Measurements from ENCODE around the gene TMEM18. TPM values are rescaled to one million over a fixed set of nuclear protein-coding genes. Genes with fewer than 3 reads are reported as not detected.

Gene TMEM18
- total and polyA plus RNA-seq, 4 donors, result 19.5 to 36.0 (median 21.4) TPM

GRCh38 chr2:692767-693166 is 15.6 kb upstream of the TMEM18 start:
- Histone ChIP-seq H3K27ac (ENCODE audit: low read depth in 1 of 2, low read length in 1 of 2) (no peak overlapping the region), H3K4me3 (no peak overlapping the region), H3K9ac (ENCODE audit: insufficient read depth in 1 of 2, low read length in 2 of 2) (no peak overlapping the region), H3K36me3 (ENCODE audit: control insufficient read depth in 4 of 4, insufficient read depth in 4 of 4, low read length in 4 of 4) (no peaks in the 10 kb centered on the region), H3K9me3 (ENCODE audit: control insufficient read depth in 4 of 4, insufficient read depth in 3 of 4, low read length in 3 of 4) (peaks cover 0 to 1% (median 0%) of the 10 kb centered on the region in 4 donors), H3K27me3 (ENCODE audit: control insufficient read depth in 3 of 3, insufficient read depth in 3 of 3, low read length in 2 of 3) (no peaks in the 10 kb centered on the region), H3K4me1 (ENCODE audit: control insufficient read depth in 5 of 5, insufficient read depth in 5 of 5, low read length in 5 of 5) (peaks cover 0 to 47% (median 7%) of the 10 kb centered on the region in 5 donors)
- TF ChIP-seq CTCF (IDR thresholded peaks at IDR 0.05; ENCODE audit: control extremely low read depth, extremely low read depth), result no peak
- ATAC-seq (ENCODE audit: insufficient read depth, low FRiP score) (no peak), DNase-seq (no peak)
- WGBS, 2 donors, result 86 to 91% methylated on average over 8 of the region's 8 CpGs

GRCh38 chr2:691821-692761 is 14.9 kb upstream of the TMEM18 start:
- 85 to 93% methylated on average over 35 of the region's 35 CpGs for WGBS, 2 donors
- peaks cover 0 to 1% (median 0%) of the 10 kb centered on the region in 4 donors for H3K9me3 ChIP-seq (ENCODE audit: control insufficient read depth in 4 of 4, insufficient read depth in 3 of 4, low read length in 3 of 4)
- no peak overlapping the region for H3K27ac ChIP-seq (ENCODE audit: low read depth in 1 of 2, low read length in 1 of 2)
- ATAC-seq (ENCODE audit: insufficient read depth, low FRiP score) (no peak), DNase-seq (peak in 2 of 3 donors; percentile 48 to 67)
- H3K9ac ChIP-seq (ENCODE audit: insufficient read depth in 1 of 2, low read length in 2 of 2), result no peak overlapping the region
- H3K4me1 ChIP-seq (ENCODE audit: control insufficient read depth in 5 of 5, insufficient read depth in 5 of 5, low read length in 5 of 5), result peaks cover 0 to 47% (median 7%) of the 10 kb centered on the region in 5 donors
- H3K4me3 ChIP-seq, result no peak overlapping the region
- no peaks in the 10 kb centered on the region for H3K27me3 ChIP-seq (ENCODE audit: control insufficient read depth in 3 of 3, insufficient read depth in 3 of 3, low read length in 2 of 3)
- no peak for TF ChIP-seq CTCF (IDR thresholded peaks at IDR 0.05; ENCODE audit: control extremely low read depth, extremely low read depth)
- H3K36me3 ChIP-seq (ENCODE audit: control insufficient read depth in 4 of 4, insufficient read depth in 4 of 4, low read length in 4 of 4), result no peaks in the 10 kb centered on the region

GRCh38 chr2:690799-691198 is 13.6 kb upstream of the TMEM18 start:
- Histone ChIP-seq H3K4me3 (no peak overlapping the region), H3K27ac (ENCODE audit: low read depth in 1 of 2, low read length in 1 of 2) (no peak overlapping the region), H3K4me1 (ENCODE audit: control insufficient read depth in 5 of 5, insufficient read depth in 5 of 5, low read length in 5 of 5) (peaks cover 0 to 47% (median 7%) of the 10 kb centered on the region in 5 donors), H3K27me3 (ENCODE audit: control insufficient read depth in 3 of 3, insufficient read depth in 3 of 3, low read length in 2 of 3) (no peaks in the 10 kb centered on the region), H3K9me3 (ENCODE audit: control insufficient read depth in 4 of 4, insufficient read depth in 3 of 4, low read length in 3 of 4) (peaks cover 0 to 3% (median 1%) of the 10 kb centered on the region in 4 donors), H3K9ac (ENCODE audit: insufficient read depth in 1 of 2, low read length in 2 of 2) (no peak overlapping the region), H3K36me3 (ENCODE audit: control insufficient read depth in 4 of 4, insufficient read depth in 4 of 4, low read length in 4 of 4) (no peaks in the 10 kb centered on the region)
- 80 to 83% methylated on average over 10 of the region's 10 CpGs for WGBS, 2 donors
- ATAC-seq (ENCODE audit: insufficient read depth, low FRiP score) (no peak), DNase-seq (no peak)
- TF ChIP-seq CTCF (IDR thresholded peaks at IDR 0.05; ENCODE audit: control extremely low read depth, extremely low read depth), result no peak

Measured in lung (tissue), 12 donors.